Ovary (tissue), 3 donors: ENCODE measurements around the gene SNX13.

ENCODE experiments used
- CTCF ChIP-seq, 3 donors: fragments of 450-650 bp in 2 of 3; fragments of 200-600 bp in 1 of 3; IDR thresholded peaks; one replicate each; pipeline versions ENCODE4 v1.5.1 to v1.8.0; 2016 to 2022; ENCODE audit warnings: antibody characterized with exemption in 3 of 3, mild to moderate bottlenecking in 1 of 3
- POLR2A ChIP-seq: fragments of 450-650 bp; IDR thresholded peaks from one replicate; pipeline ENCODE4 v1.6.1; 2017; ENCODE audit warnings: antibody characterized with exemption, mild to moderate bottlenecking, moderate library complexity
- donor health status: DM: no; HTN: no; CAD: no.

DNA sequence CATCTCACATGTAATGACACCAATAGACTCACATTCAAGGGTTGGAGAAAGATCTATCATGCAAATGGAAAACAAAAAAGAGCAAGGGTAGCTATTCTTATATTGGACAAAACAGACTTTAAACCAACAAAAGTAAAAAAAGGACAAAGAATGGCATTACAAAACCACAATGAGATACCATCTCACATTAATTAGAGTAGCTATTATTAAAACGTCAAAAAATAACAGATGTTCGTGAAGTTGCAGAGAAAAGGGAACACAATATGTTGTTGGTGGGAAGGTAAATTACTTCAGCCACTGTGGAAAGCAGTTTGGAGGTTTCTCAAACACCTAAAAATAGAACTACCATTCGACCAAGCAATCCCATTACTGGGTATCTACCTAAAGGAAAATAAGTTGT lies 197.0 kb downstream of the SNX13 start:
- TF ChIP-seq CTCF (IDR thresholded peaks at IDR 0.05) (no peak), POLR2A (no peak)
